HFF-Myc (cell line): ENCODE results near the gene AVPR2.

Experiments
- DNase-seq: peaks from one replicate; pipeline ENCODE4 v3.0.0-alpha.2; 2011; ENCODE audit warnings: low read depth; ENCODE audit errors: extremely low read depth
- H3K4me3 ChIP-seq: replicated peaks from 2 replicates; pipeline ENCODE4 v1.5.1; 2011; ENCODE audit warnings: low read depth, mild to moderate bottlenecking, control low read depth, low read length
- CTCF ChIP-seq: IDR thresholded peaks from 2 replicates; pipeline ENCODE4 v1.5.1; 2012; ENCODE audit warnings: mild to moderate bottlenecking, low read depth, low read length, control low read depth; ENCODE audit errors: missing control alignments

Gene AVPR2

GRCh38 chrX:153867139-153867538 is 37.3 kb upstream of the AVPR2 start:
- no peak for DNase-seq
- no peak overlapping the region for H3K4me3 ChIP-seq
- no peak for TF ChIP-seq CTCF

- no peak for TF ChIP-seq CTCF
- no peak for DNase-seq
- H3K4me3 ChIP-seq, result no peak overlapping the region
Measured at GRCh38 chrX:153867671-153868070, 36.8 kb upstream of the AVPR2 start.

GRCh38 chrX:153868576-153869472 is 35.6 kb upstream of the AVPR2 start:
- H3K4me3 ChIP-seq, result no peak overlapping the region
- no peak for TF ChIP-seq CTCF
- DNase-seq, result no peak

GRCh38 chrX:153869473-153870287 is 34.8 kb upstream of the AVPR2 start:
- H3K4me3 ChIP-seq, result no peak overlapping the region
- no peak for TF ChIP-seq CTCF
- DNase-seq, result no peak

GRCh38 chrX:153870288-153870690 is 34.2 kb upstream of the AVPR2 start:
- no peak for DNase-seq
- H3K4me3 ChIP-seq, result no peak overlapping the region
- no peak for TF ChIP-seq CTCF

GRCh38 chrX:153870791-153871360 is 33.6 kb upstream of the AVPR2 start:
- no peak for TF ChIP-seq CTCF
- DNase-seq, result no peak
- no peak overlapping the region for H3K4me3 ChIP-seq
